GM10847 (cell line): Measurements from ENCODE around the gene TESMIN.

ENCODE experiments used
- POLR2A ChIP-seq: IDR thresholded peaks from 2 replicates; pipeline ENCODE4 v1.6.1; 2011; ENCODE audit not compliant: insufficient read length; ENCODE audit errors: extremely low read depth

The TESMIN gene

GRCh38 chr11:68770781-68771180 lies 19.5 kb upstream of the TESMIN start:
- TF ChIP-seq POLR2A: no peak

DNA sequence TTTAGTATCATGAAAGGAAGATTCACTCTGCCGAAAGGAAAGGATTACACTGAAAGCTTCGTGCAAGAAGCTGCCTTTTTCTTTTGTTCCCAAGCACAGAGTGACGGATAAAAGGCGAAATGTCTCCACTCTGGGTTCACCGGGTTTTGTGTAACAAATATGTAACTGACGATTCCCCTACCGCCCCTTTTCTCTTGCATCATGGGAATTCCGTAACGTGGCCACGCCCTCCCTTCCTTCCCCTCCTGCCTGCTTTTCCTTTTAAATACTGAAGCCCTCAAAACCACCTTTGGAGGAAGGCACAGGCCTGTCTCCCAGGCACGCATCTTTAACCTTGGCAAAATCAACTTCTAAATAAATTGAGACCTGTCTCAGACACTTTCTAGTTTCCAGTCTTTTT lies 16.4 kb upstream of the TESMIN start:
- TF ChIP-seq POLR2A: no peak

GRCh38 chr11:68766786-68767185 lies 15.5 kb upstream of the TESMIN start:
- no peak for TF ChIP-seq POLR2A

- no peak for TF ChIP-seq POLR2A
Measured at GRCh38 chr11:68764746-68765145, 13.4 kb upstream of the TESMIN start.

- no peak for TF ChIP-seq POLR2A
Measured at GRCh38 chr11:68763926-68764657, 12.8 kb upstream of the TESMIN start.

DNA sequence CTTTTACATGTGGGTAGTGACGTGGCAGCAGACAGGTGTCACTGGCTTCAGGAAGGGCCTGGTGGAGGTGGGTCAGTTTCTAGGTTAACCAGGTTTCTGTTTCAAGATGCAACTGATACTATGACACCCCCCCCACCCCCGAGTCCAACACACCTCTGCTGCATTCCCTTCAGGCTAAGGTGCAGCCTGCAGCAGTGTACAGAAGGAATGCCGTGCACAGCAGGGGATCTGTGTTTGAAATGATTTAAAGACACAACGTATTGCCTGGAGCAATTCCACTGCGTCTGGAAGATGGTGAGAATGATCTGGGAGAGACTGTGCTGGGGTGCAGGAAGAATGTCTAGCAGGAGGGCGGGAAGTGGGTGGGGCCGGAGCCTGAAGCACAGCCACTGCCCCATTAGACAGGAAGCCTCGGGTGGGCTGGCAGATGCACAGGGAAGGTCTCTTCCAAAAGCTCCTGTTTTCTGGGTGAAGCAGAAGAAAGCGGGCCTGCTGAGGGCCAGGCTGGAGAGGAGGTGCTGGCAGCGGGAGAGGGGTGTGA lies 11.9 kb upstream of the TESMIN start:
- no peak for TF ChIP-seq POLR2A

- TF ChIP-seq POLR2A: no peak
Measured at GRCh38 chr11:68762481-68762880, 11.2 kb upstream of the TESMIN start.

DNA sequence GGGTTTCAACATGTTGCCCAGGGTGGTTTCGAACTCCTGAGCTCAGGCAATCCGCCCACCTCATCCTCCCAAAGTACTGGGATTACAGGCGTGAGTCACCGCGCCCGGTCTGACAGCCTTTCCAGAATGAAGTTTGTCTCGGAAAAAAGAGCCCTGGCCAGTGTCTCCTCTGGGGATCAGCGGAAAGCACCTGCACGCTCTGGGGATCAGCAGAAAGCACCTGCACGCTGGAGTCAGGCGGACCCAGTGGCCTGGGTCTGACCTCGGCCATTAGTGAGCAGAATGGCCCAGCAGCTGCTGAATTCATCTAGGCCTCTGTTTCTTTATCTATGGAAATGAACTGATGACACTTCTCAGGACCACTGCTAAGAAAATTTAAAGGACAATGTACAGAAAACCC lies 10.5 kb upstream of the TESMIN start:
- TF ChIP-seq POLR2A: no peak

DNA sequence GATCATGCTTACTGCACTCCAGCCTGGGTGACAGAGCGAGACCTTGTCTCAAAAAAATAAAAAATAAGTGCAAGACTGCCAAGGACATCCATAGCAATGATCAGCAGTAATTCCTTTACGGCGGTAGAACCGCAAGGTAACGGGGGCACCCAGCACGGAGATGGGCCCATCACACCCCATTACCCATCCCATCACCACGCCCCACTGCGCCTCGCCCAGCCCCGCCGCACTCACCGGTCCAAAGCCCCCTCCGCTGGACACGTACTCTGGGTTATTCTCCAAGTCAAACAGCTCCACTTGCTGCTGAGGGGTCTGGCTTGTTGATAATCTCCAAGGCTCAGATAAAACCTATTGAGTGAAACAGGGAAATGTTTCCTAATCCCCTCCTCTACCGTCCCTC lies 8.7 kb upstream of the TESMIN start:
- TF ChIP-seq POLR2A: no peak

DNA sequence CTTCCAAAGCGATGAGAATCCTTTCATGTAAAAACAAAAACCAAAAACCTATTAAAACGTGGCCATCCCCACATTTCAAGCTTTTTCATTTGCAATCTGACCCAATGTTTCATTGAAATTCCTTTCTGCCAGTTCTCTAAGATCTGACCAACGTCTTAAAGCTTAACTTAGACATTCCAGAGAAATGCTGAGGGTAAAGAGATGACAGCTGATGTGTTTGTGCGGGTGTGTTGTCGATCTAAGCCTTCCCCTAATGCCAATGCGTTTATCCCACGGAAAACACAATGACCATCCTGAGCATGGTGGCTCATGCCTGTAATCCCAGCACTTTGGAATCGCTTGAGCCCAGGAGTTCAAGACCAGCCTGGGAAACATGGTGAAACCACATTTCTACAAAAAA lies 6.4 kb upstream of the TESMIN start:
- TF ChIP-seq POLR2A: no peak

GRCh38 chr11:68756171-68756766 lies 4.9 kb upstream of the TESMIN start:
- no peak for TF ChIP-seq POLR2A

- no peak for TF ChIP-seq POLR2A
Measured at GRCh38 chr11:68753300-68753699, 2.0 kb upstream of the TESMIN start.

DNA sequence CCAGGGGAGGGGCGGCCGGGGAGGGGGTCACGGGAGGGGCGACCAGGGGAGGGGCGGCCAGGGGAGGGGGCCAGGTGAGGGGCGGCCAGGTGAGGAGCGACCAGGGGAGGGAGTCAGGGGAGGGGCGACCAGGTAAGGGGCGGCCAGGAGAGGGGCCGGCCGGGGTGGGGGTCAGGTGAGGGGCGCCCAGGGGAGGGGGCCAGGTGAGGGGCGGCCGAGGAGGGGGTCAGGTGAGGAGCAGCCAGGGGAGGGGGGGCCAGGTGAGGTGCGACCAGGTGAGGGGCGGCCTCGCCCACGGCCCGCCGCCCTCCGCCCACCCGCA lies 355 bp downstream of the TESMIN start:
- TF ChIP-seq POLR2A: no peak

- TF ChIP-seq POLR2A: no peak
Measured at GRCh38 chr11:68750195-68751003, 921 bp downstream of the TESMIN start.

- no peak for TF ChIP-seq POLR2A
Measured at GRCh38 chr11:68749229-68750123, 1.8 kb downstream of the TESMIN start.
